Caco-2 (cell line): Measurements from ENCODE around the gene ZBTB17. TPM values are rescaled to one million over a fixed set of nuclear protein-coding genes. Genes with fewer than 3 reads are reported as not detected.
A peak's percentile ranks its signal among the peaks of the same experiment; 100 is the strongest.

Experiments used
- BruUV-seq: library from RNA; stranded (reverse); fragments of 400-500 nt; replicated peaks from 2 replicates; lab custom pipeline; 2021; lab: Mats Ljungman, UMichigan
- CTCF ChIA-PET: fragments of 300-600 bp; sonication (Branson Sonifier 250); formaldehyde crosslinking; loops from one replicate; lab custom pipeline; 2022; ENCODE audit warnings: antibody characterized with exemption; lab: Charles Lee
- POLR2A ChIA-PET: fragments of 300-600 bp; sonication (Branson Sonifier 250); formaldehyde crosslinking; loops from one replicate; lab custom pipeline; 2022; ENCODE audit warnings: antibody characterized with exemption; lab: Charles Lee
- DNase-seq, 2 experiments: peaks; one replicate each; pipeline versions ENCODE4 v3.0.0 to v3.0.0-alpha.2; 2020 to 2022
- H3K27me3 ChIP-seq: replicated peaks from 2 replicates; pipeline ENCODE4 v1.6.0; 2011; ENCODE audit warnings: low read length; ENCODE audit not compliant: control insufficient read depth, insufficient read depth
- H3K36me3 ChIP-seq: 2 replicates; pipeline ENCODE4 v1.5.1; 2011; ENCODE audit warnings: low read length; ENCODE audit not compliant: control insufficient read depth, insufficient read depth
- H3K4me1 ChIP-seq: fragments of 250-450 bp; sonication (Bioruptor Pico); 2 replicates; pipeline ENCODE4 v1.5.1; 2020; ENCODE audit warnings: mild to moderate bottlenecking
- H3K4me3 ChIP-seq: 2 replicates; pipeline ENCODE4 v1.5.1; 2011; ENCODE audit warnings: low read depth, mild to moderate bottlenecking, control low read depth, low read length
- H3K9me3 ChIP-seq: fragments of 250-450 bp; sonication (Bioruptor Pico); 2 replicates; pipeline ENCODE4 v1.5.1; 2020; ENCODE audit warnings: mild to moderate bottlenecking, moderate library complexity
- H3K27ac Mint-ChIP-seq: one replicate; pipeline ENCODE4 v1.8.0; 2022; ENCODE audit warnings: mixed read lengths; ENCODE audit not compliant: unreplicated experiment
- H3K27me3 Mint-ChIP-seq: one replicate; pipeline ENCODE4 v1.8.0; 2022; ENCODE audit warnings: mixed read lengths; ENCODE audit not compliant: insufficient read depth, unreplicated experiment
- H3K36me3 Mint-ChIP-seq: one replicate; pipeline ENCODE4 v1.8.0; 2022; ENCODE audit warnings: mild to moderate bottlenecking, mixed read lengths; ENCODE audit not compliant: insufficient read depth, unreplicated experiment
- H3K4me1 Mint-ChIP-seq: one replicate; pipeline ENCODE4 v1.8.0; 2022; ENCODE audit warnings: low read depth, mixed read lengths; ENCODE audit not compliant: unreplicated experiment
- H3K4me3 Mint-ChIP-seq: one replicate; pipeline ENCODE4 v1.8.0; 2022; ENCODE audit warnings: mild to moderate bottlenecking, moderate library complexity, mixed read lengths; ENCODE audit not compliant: unreplicated experiment
- H3K9me3 Mint-ChIP-seq: one replicate; pipeline ENCODE4 v1.8.0; 2022; ENCODE audit warnings: mixed read lengths; ENCODE audit not compliant: unreplicated experiment
- intact Hi-C: fragments of 100-400 bp; cut with micrococcal nuclease; formaldehyde crosslinking; loops from one replicate; pipeline ENCODE4 v1.10.0; 2022; ENCODE audit not compliant: unreplicated experiment
- total RNA-seq: library from RNA; stranded (reverse); gene quantifications from 2 replicates; pipeline ENCODE4 v1.2.3, GENCODE V29; 2022
- TF ChIP-seq, protein P1 (sequence below), 2 experiments: fragments of 200-600 bp in 1 of 2; IDR thresholded peaks; 1 replicate in 1 of 2; 2 replicates in 1 of 2; pipeline versions ENCODE4 v1.5.1 to v1.8.0; 2011 to 2022; ENCODE audit warnings: antibody characterized with exemption in 1 of 2, control low read depth in 1 of 2, inconsistent platforms in 1 of 2, low read depth in 1 of 2, low read length in 1 of 2, mild to moderate bottlenecking in 1 of 2, moderate library complexity in 1 of 2; ENCODE audit not compliant: insufficient read depth in 1 of 2, severe bottlenecking in 1 of 2, unreplicated experiment in 1 of 2

ZBTB17 gene
- total RNA-seq, 1 experiment from 2014 or later = 23.5 TPM

DNA sequence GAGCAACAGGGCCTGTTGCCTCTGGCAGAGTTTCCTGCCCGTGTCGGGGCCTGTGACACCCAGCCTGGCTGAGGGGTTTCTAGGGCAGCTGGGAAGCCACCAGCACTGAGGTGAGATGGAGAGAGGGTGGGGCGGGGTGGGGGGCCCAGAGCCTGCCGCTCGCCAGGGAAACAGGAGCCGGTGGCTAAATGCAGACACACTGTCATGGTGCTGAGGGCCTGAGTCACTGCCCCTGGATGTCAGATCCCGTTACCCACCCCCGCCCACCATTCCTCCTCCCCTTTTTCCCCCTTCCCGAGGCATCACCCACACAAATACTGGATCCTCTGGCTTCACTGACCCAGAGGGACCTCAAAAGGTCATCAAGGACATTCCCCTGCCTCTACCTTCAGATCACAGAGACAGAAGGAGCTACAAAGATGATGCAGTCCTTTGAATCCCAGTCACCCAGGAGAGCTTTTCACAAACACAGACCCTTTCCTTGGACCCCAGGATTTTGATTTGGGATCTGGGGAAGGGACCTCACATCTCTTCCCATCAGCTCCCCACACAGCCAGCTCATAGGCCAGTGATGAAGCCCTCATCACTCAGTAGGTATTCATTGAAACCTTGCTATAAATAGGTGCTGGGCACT lies 43.9 kb upstream of the ZBTB17 start:
- CTCF ChIA-PET = no interaction called here
- Mint-ChIP-seq H3K27me3 (no peaks in the 10 kb centered on the region), H3K36me3 (no peaks in the 10 kb centered on the region)

DNA sequence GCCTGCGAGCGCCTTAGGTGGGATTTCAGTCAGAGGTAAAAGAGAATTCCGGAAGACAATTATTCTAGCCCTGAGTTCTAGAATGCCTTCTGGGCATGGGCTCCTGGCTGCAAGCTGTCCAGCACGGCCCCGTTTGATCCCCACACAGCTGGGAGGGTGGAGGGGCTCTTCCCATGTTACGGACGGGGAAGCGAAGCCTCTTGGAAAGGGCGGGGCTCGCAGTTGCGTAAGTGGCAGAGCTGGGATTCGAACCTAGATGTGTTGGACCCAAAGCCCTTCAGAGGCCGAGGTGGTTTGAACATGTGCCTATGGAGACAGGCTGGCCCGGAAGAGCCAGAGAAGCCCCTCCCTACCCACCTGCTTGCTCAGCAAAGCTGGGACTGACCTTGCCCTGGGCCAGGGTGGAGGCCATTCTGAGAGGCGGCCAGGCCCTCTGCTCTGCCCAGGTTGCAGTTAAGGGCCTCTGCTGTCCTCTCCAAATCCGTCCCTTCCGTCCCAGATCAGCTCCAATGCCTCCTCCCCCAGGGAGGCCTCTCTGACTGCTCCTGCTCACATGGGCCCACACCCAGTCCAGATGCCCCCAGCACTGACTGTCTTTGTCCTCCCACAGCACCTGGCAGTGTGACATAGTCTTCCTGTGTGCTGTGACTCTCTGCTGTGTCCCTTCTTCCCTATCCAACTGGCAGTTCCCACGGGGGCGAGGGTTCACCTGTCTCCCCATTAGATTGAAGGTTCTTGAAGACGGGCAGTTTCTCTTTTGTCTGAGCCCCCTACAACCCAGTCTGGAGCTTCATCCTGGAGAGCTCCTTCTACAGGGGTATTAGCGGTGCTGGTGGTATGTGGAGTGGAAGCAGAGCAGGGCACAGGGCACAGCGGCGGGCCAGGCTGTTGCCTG lies 43.1 kb upstream of the ZBTB17 start:
- Mint-ChIP-seq H3K4me1 (no peaks in the 10 kb centered on the region), H3K27ac (peak overlapping the region; percentile 22), H3K9me3 (no peaks in the 10 kb centered on the region), H3K4me3 (no peak overlapping the region), H3K36me3 (no peaks in the 10 kb centered on the region), H3K27me3 (no peaks in the 10 kb centered on the region)
- intact Hi-C loops = no loop called here
- Histone ChIP-seq H3K9me3 (no peaks in the 10 kb centered on the region), H3K27me3 (no peaks in the 10 kb centered on the region), H3K36me3 (no peaks in the 10 kb centered on the region), H3K4me1 (no peaks in the 10 kb centered on the region), H3K4me3 (no peak overlapping the region)
- CTCF ChIA-PET = no interaction called here
- DNase-seq = no peak
- TF ChIP-seq, protein P1, sequence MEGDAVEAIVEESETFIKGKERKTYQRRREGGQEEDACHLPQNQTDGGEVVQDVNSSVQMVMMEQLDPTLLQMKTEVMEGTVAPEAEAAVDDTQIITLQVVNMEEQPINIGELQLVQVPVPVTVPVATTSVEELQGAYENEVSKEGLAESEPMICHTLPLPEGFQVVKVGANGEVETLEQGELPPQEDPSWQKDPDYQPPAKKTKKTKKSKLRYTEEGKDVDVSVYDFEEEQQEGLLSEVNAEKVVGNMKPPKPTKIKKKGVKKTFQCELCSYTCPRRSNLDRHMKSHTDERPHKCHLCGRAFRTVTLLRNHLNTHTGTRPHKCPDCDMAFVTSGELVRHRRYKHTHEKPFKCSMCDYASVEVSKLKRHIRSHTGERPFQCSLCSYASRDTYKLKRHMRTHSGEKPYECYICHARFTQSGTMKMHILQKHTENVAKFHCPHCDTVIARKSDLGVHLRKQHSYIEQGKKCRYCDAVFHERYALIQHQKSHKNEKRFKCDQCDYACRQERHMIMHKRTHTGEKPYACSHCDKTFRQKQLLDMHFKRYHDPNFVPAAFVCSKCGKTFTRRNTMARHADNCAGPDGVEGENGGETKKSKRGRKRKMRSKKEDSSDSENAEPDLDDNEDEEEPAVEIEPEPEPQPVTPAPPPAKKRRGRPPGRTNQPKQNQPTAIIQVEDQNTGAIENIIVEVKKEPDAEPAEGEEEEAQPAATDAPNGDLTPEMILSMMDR (IDR thresholded peaks at IDR 0.05; ENCODE audit: insufficient read depth in 1 of 2, low read depth in 1 of 2, low read length in 1 of 2, severe bottlenecking in 1 of 2, unreplicated experiment in 1 of 2) = no peak
- POLR2A ChIA-PET = no interaction called here
- no TSS peak for BruUV-seq

More for the DNA sequence above, 43.9 kb upstream of the ZBTB17 start:
- TF ChIP-seq, protein P1 (IDR thresholded peaks at IDR 0.05; ENCODE audit: insufficient read depth in 1 of 2, low read depth in 1 of 2, low read length in 1 of 2, severe bottlenecking in 1 of 2, unreplicated experiment in 1 of 2) = no peak
- intact Hi-C loops = no loop called here
- H3K9me3 Mint-ChIP-seq = no peaks in the 10 kb centered on the region
- POLR2A ChIA-PET = no interaction called here
- H3K4me1 ChIP-seq = no peaks in the 10 kb centered on the region
- H3K36me3 ChIP-seq = no peaks in the 10 kb centered on the region
- no TSS peak for BruUV-seq
- H3K4me3 ChIP-seq = no peak overlapping the region
- H3K4me1 Mint-ChIP-seq = no peaks in the 10 kb centered on the region
- H3K9me3 ChIP-seq = no peaks in the 10 kb centered on the region
- H3K27ac Mint-ChIP-seq = peak overlapping the region; percentile 22
- no peaks in the 10 kb centered on the region for H3K27me3 ChIP-seq
- DNase-seq = no peak
- H3K4me3 Mint-ChIP-seq = no peak overlapping the region

DNA sequence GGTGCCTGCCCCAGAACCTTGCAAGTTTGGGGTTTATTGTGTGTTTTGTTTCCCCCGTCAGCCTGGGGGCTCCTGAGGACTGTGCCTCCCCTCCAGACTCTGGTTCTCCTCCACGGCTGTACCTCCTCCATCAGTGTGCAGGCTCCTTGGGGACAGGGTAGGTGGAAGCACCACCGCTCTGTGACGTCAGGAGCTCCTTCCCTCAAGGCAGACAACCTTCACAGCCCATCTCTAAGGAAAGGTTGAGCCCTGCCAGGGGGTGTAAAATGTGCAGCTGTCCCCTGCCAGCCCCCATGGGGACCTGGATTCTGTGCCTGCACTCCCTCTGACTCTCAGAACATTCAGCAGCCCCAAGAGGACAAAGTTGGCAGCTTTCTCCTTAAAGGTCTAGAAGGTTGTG lies 42.4 kb upstream of the ZBTB17 start:
- no peaks in the 10 kb centered on the region for H3K4me1 Mint-ChIP-seq
- CTCF ChIA-PET = no interaction called here
- no peak overlapping the region for H3K4me3 Mint-ChIP-seq
- intact Hi-C loops = no loop called here
- Histone ChIP-seq H3K4me3 (no peak overlapping the region), H3K36me3 (no peaks in the 10 kb centered on the region), H3K27me3 (no peaks in the 10 kb centered on the region), H3K9me3 (no peaks in the 10 kb centered on the region), H3K4me1 (no peaks in the 10 kb centered on the region)
- POLR2A ChIA-PET = interaction anchor here (0.6 kb wide), 1 partner anchor 284 kb away, joined by 3 read pairs; no protein-coding TSS in a partner anchor
- H3K36me3 Mint-ChIP-seq = no peaks in the 10 kb centered on the region
- no TSS peak for BruUV-seq
- no peaks in the 10 kb centered on the region for H3K9me3 Mint-ChIP-seq
- no peak for DNase-seq
- H3K27me3 Mint-ChIP-seq = no peaks in the 10 kb centered on the region
- H3K27ac Mint-ChIP-seq = no peak overlapping the region
- TF ChIP-seq, protein P1 (IDR thresholded peaks at IDR 0.05; ENCODE audit: insufficient read depth in 1 of 2, low read depth in 1 of 2, low read length in 1 of 2, severe bottlenecking in 1 of 2, unreplicated experiment in 1 of 2) = no peak
